ENCODE results near the gene GLRA2.

The GLRA2 gene

GRCh38 chrX:14700982-14701381 lies 171.6 kb downstream of the GLRA2 start:
- no peaks in the 10 kb centered on the region for H3K4me1 ChIP-seq (ENCODE audit: control insufficient read depth in 1 of 2, insufficient read depth in 1 of 2, low read depth in 1 of 2, low read length in 1 of 2)
- no peak overlapping the region for H3K4me3 ChIP-seq (ENCODE audit: low read depth in 1 of 2, low read length in 1 of 2)
- no peak for TF ChIP-seq CTCF (IDR thresholded peaks at IDR 0.05)
- no peaks in the 10 kb centered on the region for H3K9me3 ChIP-seq
- H3K27ac ChIP-seq = no peak overlapping the region
- H3K36me3 ChIP-seq = no peaks in the 10 kb centered on the region
- H3K27me3 ChIP-seq = no peaks in the 10 kb centered on the region

- Histone ChIP-seq H3K4me3 (ENCODE audit: low read depth in 1 of 2, low read length in 1 of 2) (no peak overlapping the region), H3K27ac (no peak overlapping the region), H3K4me1 (ENCODE audit: control insufficient read depth in 1 of 2, insufficient read depth in 1 of 2, low read depth in 1 of 2, low read length in 1 of 2) (no peaks in the 10 kb centered on the region), H3K9me3 (no peaks in the 10 kb centered on the region), H3K27me3 (no peaks in the 10 kb centered on the region), H3K36me3 (no peaks in the 10 kb centered on the region)
- TF ChIP-seq CTCF (IDR thresholded peaks at IDR 0.05) = no peak
These were observed 172.8 kb downstream of the GLRA2 start for GRCh38 chrX:14702145-14702544.

GRCh38 chrX:14712096-14712495 lies 182.8 kb downstream of the GLRA2 start:
- Histone ChIP-seq H3K4me1 (ENCODE audit: control insufficient read depth in 1 of 2, insufficient read depth in 1 of 2, low read depth in 1 of 2, low read length in 1 of 2) (no peaks in the 10 kb centered on the region), H3K27ac (no peak overlapping the region), H3K27me3 (no peaks in the 10 kb centered on the region), H3K9me3 (no peaks in the 10 kb centered on the region), H3K4me3 (ENCODE audit: low read depth in 1 of 2, low read length in 1 of 2) (no peak overlapping the region), H3K36me3 (no peaks in the 10 kb centered on the region)
- TF ChIP-seq CTCF (IDR thresholded peaks at IDR 0.05) = no peak

- H3K4me3 ChIP-seq (ENCODE audit: low read depth in 1 of 2, low read length in 1 of 2) = no peak overlapping the region
- H3K9me3 ChIP-seq = no peaks in the 10 kb centered on the region
- no peak for TF ChIP-seq CTCF (IDR thresholded peaks at IDR 0.05)
- H3K36me3 ChIP-seq = no peaks in the 10 kb centered on the region
- no peaks in the 10 kb centered on the region for H3K4me1 ChIP-seq (ENCODE audit: control insufficient read depth in 1 of 2, insufficient read depth in 1 of 2, low read depth in 1 of 2, low read length in 1 of 2)
- no peaks in the 10 kb centered on the region for H3K27me3 ChIP-seq
- no peak overlapping the region for H3K27ac ChIP-seq
These were observed 188.6 kb downstream of the GLRA2 start for GRCh38 chrX:14717949-14718348.

GRCh38 chrX:14718403-14718802 lies 189.1 kb downstream of the GLRA2 start:
- H3K9me3 ChIP-seq = no peaks in the 10 kb centered on the region
- H3K4me3 ChIP-seq (ENCODE audit: low read depth in 1 of 2, low read length in 1 of 2) = no peak overlapping the region
- no peak for TF ChIP-seq CTCF (IDR thresholded peaks at IDR 0.05)

GRCh38 chrX:14729058-14729457 lies 199.7 kb downstream of the GLRA2 start:
- Histone ChIP-seq H3K9me3 (no peaks in the 10 kb centered on the region), H3K27me3 (no peaks in the 10 kb centered on the region), H3K36me3 (no peaks in the 10 kb centered on the region), H3K4me3 (ENCODE audit: low read depth in 1 of 2, low read length in 1 of 2) (no peak overlapping the region), H3K27ac (no peak overlapping the region), H3K4me1 (ENCODE audit: control insufficient read depth in 1 of 2, insufficient read depth in 1 of 2, low read depth in 1 of 2, low read length in 1 of 2) (no peaks in the 10 kb centered on the region)
- TF ChIP-seq CTCF (IDR thresholded peaks at IDR 0.05) = no peak

More at GRCh38 chrX:14718403-14718802, 189.1 kb downstream of the GLRA2 start:
- Histone ChIP-seq H3K36me3 (no peaks in the 10 kb centered on the region), H3K4me1 (ENCODE audit: control insufficient read depth in 1 of 2, insufficient read depth in 1 of 2, low read depth in 1 of 2, low read length in 1 of 2) (no peaks in the 10 kb centered on the region), H3K27me3 (no peaks in the 10 kb centered on the region), H3K27ac (no peak overlapping the region)

All from neutrophil (primary cell).